ENCODE results near the gene TSSC4.

The TSSC4 gene

GRCh38 chr11:2423157-2424025 is 22.8 kb downstream of the TSSC4 start (continued):
- TF ChIP-seq ZNF292 (tag by site-specific recombination; IDR thresholded peaks at IDR 0.05; ENCODE audit: borderline replicate concordance, low read depth) (no peak), ZNF223 (tag by site-specific recombination; IDR thresholded peaks at IDR 0.05) (no peak), REST (tag by site-specific recombination; IDR thresholded peaks at IDR 0.05) (no peak)

- Histone ChIP-seq H3K27ac (ENCODE audit: extremely low read depth, low read depth, low read length) (no peak overlapping the region), H3K36me3 (ENCODE audit: control insufficient read depth in 2 of 2, insufficient read depth in 1 of 2, low read length in 2 of 2) (no peaks in the 10 kb centered on the region), H3K4me1 (ENCODE audit: control insufficient read depth, insufficient read depth, low read length) (no peaks in the 10 kb centered on the region), H3K9me3 (ENCODE audit: control insufficient read depth, insufficient read depth, low read depth, low read length) (no peaks in the 10 kb centered on the region), H3K4me3 (ENCODE audit: low read depth, low read length) (no peak overlapping the region)
- ChIA-PET CTCF (interaction anchor here (0.6 to 11.2 kb wide), 3 partner anchors 106 to 436 kb away, joined by 3 to 297 read pairs (median 208); partner anchors contain the start of genes C11orf21 and TSPAN32), POLR2A (no interaction called here)
- no peak for TF ChIP-seq ZNF561 (tag by site-specific recombination; IDR thresholded peaks at IDR 0.05; ENCODE audit: borderline replicate concordance)
- no peak for TF ChIP-seq ZNF600 (tag by site-specific recombination; IDR thresholded peaks at IDR 0.05)
- TF ChIP-seq SETDB1 (IDR thresholded peaks at IDR 0.05; ENCODE audit: insufficient read length, low read length) = no peak
- TF ChIP-seq ZNF639 (tag by site-specific recombination; IDR thresholded peaks at IDR 0.05) = no peak
- no peak for TF ChIP-seq ZNF830 (tag by site-specific recombination; IDR thresholded peaks at IDR 0.05; ENCODE audit: low read depth)
- TF ChIP-seq ZNF792 (tag by site-specific recombination; IDR thresholded peaks at IDR 0.05) = no peak
- TF ChIP-seq ZNF19 (tag by site-specific recombination; IDR thresholded peaks at IDR 0.05; ENCODE audit: low read depth) = no peak
- TF ChIP-seq ZNF707 (tag by site-specific recombination; IDR thresholded peaks at IDR 0.05) = no peak
- TF ChIP-seq ZNF335 (tag by site-specific recombination; conservative IDR thresholded peaks at IDR 0.05) = no peak
- TF ChIP-seq ZNF221 (tag by site-specific recombination; IDR thresholded peaks at IDR 0.05; ENCODE audit: borderline replicate concordance) = no peak
- no peak for TF ChIP-seq ZSCAN16 (tag by site-specific recombination; IDR thresholded peaks at IDR 0.05)
- TF ChIP-seq ZFHX2 (tag by site-specific recombination; conservative IDR thresholded peaks at IDR 0.05) = no peak
- no peak for TF ChIP-seq ZSCAN4 (tag by site-specific recombination; IDR thresholded peaks at IDR 0.05)
- TF ChIP-seq ZNF132 (tag by site-specific recombination; IDR thresholded peaks at IDR 0.05; ENCODE audit: borderline replicate concordance) = no peak
- no peak for TF ChIP-seq ZNF624 (tag by site-specific recombination; IDR thresholded peaks at IDR 0.05)
Measured at GRCh38 chr11:2424811-2425495, 24.4 kb downstream of the TSSC4 start.
